GM06990 (cell line): ENCODE results near the gene DSTN.

Experiments
- DNase-seq: peaks from one replicate; pipeline ENCODE4 v3.0.0-alpha.2; 2011; ENCODE audit not compliant: insufficient read length; ENCODE audit errors: extremely low read depth
- H3K27me3 ChIP-seq: replicated peaks from 2 replicates; pipeline ENCODE4 v1.6.0; 2011; ENCODE audit warnings: low read length; ENCODE audit not compliant: control insufficient read depth, insufficient read depth
- H3K36me3 ChIP-seq: 2 replicates; pipeline ENCODE4 v1.5.1; 2011; ENCODE audit warnings: low read length; ENCODE audit not compliant: control insufficient read depth, insufficient read depth
- H3K4me3 ChIP-seq: replicated peaks from 2 replicates; pipeline ENCODE4 v1.5.1; 2011; ENCODE audit warnings: low read depth, mild to moderate bottlenecking, control low read depth, low read length
- CTCF ChIP-seq: IDR thresholded peaks from 2 replicates; pipeline ENCODE4 v1.5.1; 2011; ENCODE audit warnings: low read length, control low read depth, mild to moderate bottlenecking, inconsistent platforms; ENCODE audit not compliant: insufficient read depth, poor library complexity, severe bottlenecking

Gene DSTN

GRCh38 chr20:17643531-17644188 is 73.8 kb downstream of the DSTN start:
- peaks cover 26% of the 10 kb centered on the region for H3K36me3 ChIP-seq
- DNase-seq = no peak
- H3K27me3 ChIP-seq = no peaks in the 10 kb centered on the region
- no peak overlapping the region for H3K4me3 ChIP-seq
- no peak for TF ChIP-seq CTCF

- no peak for DNase-seq
- H3K36me3 ChIP-seq = peaks cover 21% of the 10 kb centered on the region
- no peaks in the 10 kb centered on the region for H3K27me3 ChIP-seq
- no peak overlapping the region for H3K4me3 ChIP-seq
- no peak for TF ChIP-seq CTCF
Measured at GRCh38 chr20:17644451-17644850, 74.6 kb downstream of the DSTN start.

GRCh38 chr20:17645010-17645409 is 75.1 kb downstream of the DSTN start:
- no peaks in the 10 kb centered on the region for H3K27me3 ChIP-seq
- peaks cover 23% of the 10 kb centered on the region for H3K36me3 ChIP-seq
- TF ChIP-seq CTCF = no peak
- DNase-seq = no peak
- H3K4me3 ChIP-seq = no peak overlapping the region

- no peaks in the 10 kb centered on the region for H3K27me3 ChIP-seq
- no peak for TF ChIP-seq CTCF
- no peak for DNase-seq
- H3K36me3 ChIP-seq = peaks cover 18% of the 10 kb centered on the region
- H3K4me3 ChIP-seq = no peak overlapping the region
Measured at GRCh38 chr20:17645546-17646208, 75.8 kb downstream of the DSTN start.

GRCh38 chr20:17646209-17646960 is 76.5 kb downstream of the DSTN start:
- Histone ChIP-seq H3K36me3 (peaks cover 13% of the 10 kb centered on the region), H3K4me3 (no peak overlapping the region), H3K27me3 (no peaks in the 10 kb centered on the region)
- no peak for TF ChIP-seq CTCF
- DNase-seq = no peak
